Thyroid gland (tissue), 4 donors: ENCODE data around the gene PDXP.

ENCODE experiments used
- POLR2A ChIP-seq, 2 donors: fragments of 450-650 bp; IDR thresholded peaks; one replicate each; pipeline ENCODE4 v1.6.1; 2017; ENCODE audit warnings: antibody characterized with exemption in 2 of 2, mild to moderate bottlenecking in 2 of 2, moderate library complexity in 1 of 2
- TF ChIP-seq, protein P1 (sequence below), 6 experiments: fragments of 200-600 bp in 3 of 6; fragments of 450-650 bp in 3 of 6; sonication (generic) in 3 of 6; IDR thresholded peaks; one replicate each; pipeline ENCODE4 v1.5.1; 2016 to 2019; ENCODE audit warnings: antibody characterized with exemption in 6 of 6, mild to moderate bottlenecking in 2 of 6, inconsistent platforms in 1 of 6, moderate library complexity in 1 of 6

DNA sequence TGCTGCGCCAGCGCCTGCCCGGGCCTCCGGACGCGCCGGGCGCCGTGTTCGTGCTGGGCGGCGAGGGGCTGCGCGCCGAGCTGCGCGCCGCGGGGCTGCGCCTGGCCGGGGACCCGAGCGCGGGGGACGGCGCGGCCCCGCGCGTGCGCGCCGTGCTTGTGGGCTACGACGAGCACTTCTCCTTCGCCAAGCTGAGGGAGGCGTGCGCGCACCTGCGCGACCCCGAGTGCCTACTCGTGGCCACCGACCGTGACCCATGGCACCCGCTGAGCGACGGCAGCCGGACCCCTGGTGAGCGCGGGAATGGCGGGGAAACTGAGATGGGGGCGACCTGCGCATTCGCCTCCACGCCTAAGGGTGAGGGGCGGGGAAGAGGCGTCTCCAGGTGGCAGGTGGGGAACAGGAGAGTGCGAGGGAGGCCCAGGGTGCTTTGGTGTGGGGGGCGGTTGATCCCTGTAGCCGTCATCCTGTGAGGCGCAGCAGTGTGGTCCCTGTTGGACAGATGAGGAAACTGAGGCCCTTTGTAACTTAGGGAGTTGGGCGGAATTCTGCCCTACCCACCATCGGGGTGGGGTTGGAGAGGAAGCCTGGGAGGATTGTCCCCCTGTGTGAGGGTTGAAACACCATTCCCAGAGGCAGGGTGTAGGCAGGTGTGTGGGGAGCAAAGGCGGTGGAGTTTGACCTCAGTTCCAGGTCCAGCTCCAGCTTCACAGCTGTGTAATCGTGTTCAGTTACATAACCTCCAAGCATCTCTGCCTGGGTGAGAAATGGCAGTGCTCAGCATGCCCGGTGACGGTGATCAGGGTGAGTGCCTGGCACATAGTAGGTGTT lies 758 bp downstream of the PDXP start:
- TF ChIP-seq, protein P1, sequence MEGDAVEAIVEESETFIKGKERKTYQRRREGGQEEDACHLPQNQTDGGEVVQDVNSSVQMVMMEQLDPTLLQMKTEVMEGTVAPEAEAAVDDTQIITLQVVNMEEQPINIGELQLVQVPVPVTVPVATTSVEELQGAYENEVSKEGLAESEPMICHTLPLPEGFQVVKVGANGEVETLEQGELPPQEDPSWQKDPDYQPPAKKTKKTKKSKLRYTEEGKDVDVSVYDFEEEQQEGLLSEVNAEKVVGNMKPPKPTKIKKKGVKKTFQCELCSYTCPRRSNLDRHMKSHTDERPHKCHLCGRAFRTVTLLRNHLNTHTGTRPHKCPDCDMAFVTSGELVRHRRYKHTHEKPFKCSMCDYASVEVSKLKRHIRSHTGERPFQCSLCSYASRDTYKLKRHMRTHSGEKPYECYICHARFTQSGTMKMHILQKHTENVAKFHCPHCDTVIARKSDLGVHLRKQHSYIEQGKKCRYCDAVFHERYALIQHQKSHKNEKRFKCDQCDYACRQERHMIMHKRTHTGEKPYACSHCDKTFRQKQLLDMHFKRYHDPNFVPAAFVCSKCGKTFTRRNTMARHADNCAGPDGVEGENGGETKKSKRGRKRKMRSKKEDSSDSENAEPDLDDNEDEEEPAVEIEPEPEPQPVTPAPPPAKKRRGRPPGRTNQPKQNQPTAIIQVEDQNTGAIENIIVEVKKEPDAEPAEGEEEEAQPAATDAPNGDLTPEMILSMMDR (IDR thresholded peaks at IDR 0.05): no peak
- no peak for TF ChIP-seq POLR2A (IDR thresholded peaks at IDR 0.05)
